Keratinocyte (primary cell): ENCODE measurements around the gene KIF14. TPM values are rescaled to one million over a fixed set of nuclear protein-coding genes. Genes with fewer than 3 reads are reported as not detected.
A peak's percentile ranks its signal among the peaks of the same experiment; 100 is the strongest.

Source experiments
- DNase-seq: peaks from one replicate; pipeline ENCODE4 v3.0.0-alpha.2; 2011; ENCODE audit warnings: low read depth, missing footprints, low spot score
- FAIRE-seq: peaks from 2 replicates; lab custom pipeline; 2011; peaks lifted over from hg19 to GRCh38; lab: Jason Lieb, UNC
- H2AFZ ChIP-seq: 2 replicates; pipeline ENCODE4 v1.6.0; 2012; ENCODE audit warnings: low read length, control low read depth, inconsistent platforms; ENCODE audit not compliant: control insufficient read depth
- H3K27ac ChIP-seq: 2 replicates; pipeline ENCODE4 v1.5.1; 2011; ENCODE audit warnings: low read length; ENCODE audit not compliant: control insufficient read depth, insufficient read depth
- H3K27me3 ChIP-seq: 3 replicates; pipeline ENCODE4 v1.6.0; 2011; ENCODE audit warnings: low read length; ENCODE audit not compliant: control insufficient read depth, insufficient read depth; ENCODE audit errors: extremely low read depth
- H3K36me3 ChIP-seq, 2 experiments: 2 replicates in 1 of 2; 3 replicates in 1 of 2; pipeline ENCODE4 v1.5.1; 2011; ENCODE audit warnings: low read length in 2 of 2, mild to moderate bottlenecking in 1 of 2; ENCODE audit not compliant: control insufficient read depth in 2 of 2, insufficient read depth in 2 of 2; ENCODE audit errors: extremely low read depth in 1 of 2
- H3K4me1 ChIP-seq: 3 replicates; pipeline ENCODE4 v1.5.1; 2011; ENCODE audit warnings: low read length; ENCODE audit not compliant: control insufficient read depth, insufficient read depth; ENCODE audit errors: extremely low read depth
- H3K4me2 ChIP-seq: 3 replicates; pipeline ENCODE4 v1.6.0; 2011; ENCODE audit warnings: low read depth, low read length; ENCODE audit not compliant: control insufficient read depth, insufficient read depth; ENCODE audit errors: extremely low read depth
- H3K4me3 ChIP-seq, 3 experiments: fragments of 200-600 bp in 1 of 3; sonication (generic) in 1 of 3; 2 replicates in 2 of 3; 3 replicates in 1 of 3; pipeline ENCODE4 v1.5.1; 2011 to 2016; ENCODE audit warnings: low read length in 3 of 3, mild to moderate bottlenecking in 3 of 3, control low read depth in 2 of 3, inconsistent platforms in 1 of 3, low read depth in 1 of 3, mixed read lengths in 1 of 3, mixed run types in 1 of 3, moderate library complexity in 1 of 3; ENCODE audit not compliant: control insufficient read depth in 2 of 3, insufficient read depth in 2 of 3; ENCODE audit errors: extremely low read depth in 1 of 3
- H3K79me2 ChIP-seq: 2 replicates; pipeline ENCODE4 v1.6.0; 2012; ENCODE audit warnings: low read length; ENCODE audit not compliant: control insufficient read depth, insufficient read depth
- H3K9ac ChIP-seq: 3 replicates; pipeline ENCODE4 v1.6.0; 2011; ENCODE audit warnings: low read length; ENCODE audit not compliant: control insufficient read depth, insufficient read depth; ENCODE audit errors: extremely low read depth
- H3K9me1 ChIP-seq: 3 replicates; pipeline ENCODE4 v1.6.0; 2011; ENCODE audit warnings: low read length; ENCODE audit not compliant: control insufficient read depth, insufficient read depth; ENCODE audit errors: extremely low read depth
- H3K9me3 ChIP-seq: 2 replicates; pipeline ENCODE4 v1.5.1; 2012; ENCODE audit warnings: low read depth, low read length; ENCODE audit not compliant: control insufficient read depth
- H4K20me1 ChIP-seq: 3 replicates; pipeline ENCODE4 v1.6.0; 2011; ENCODE audit warnings: low read length; ENCODE audit not compliant: control insufficient read depth, insufficient read depth; ENCODE audit errors: extremely low read depth
- CTCF ChIP-seq, 3 experiments: IDR thresholded peaks in 1 of 3; conservative IDR thresholded peaks in 1 of 3; optimal IDR thresholded peaks in 1 of 3; 2 replicates in 2 of 3; 3 replicates in 1 of 3; pipeline versions ENCODE3 to v1.5.1; 2011; ENCODE audit warnings: low read length in 3 of 3, mild to moderate bottlenecking in 3 of 3, moderate library complexity in 2 of 3, control low read depth in 1 of 3, inconsistent platforms in 1 of 3; ENCODE audit not compliant: insufficient read depth in 2 of 3; ENCODE audit errors: extremely low read depth in 1 of 3
- EZH2 ChIP-seq: IDR thresholded peaks from one replicate; pipeline ENCODE4 v1.6.1; 2012; ENCODE audit warnings: inconsistent platforms, mild to moderate bottlenecking, low read length, moderate library complexity
- dilution Hi-C: fragments of 300-500 bp; cut with MboI; formaldehyde crosslinking; loops from one replicate; pipeline ENCODE4 v1.7.0; 2020; ENCODE audit warnings: low sequenced_read_pairs; ENCODE audit not compliant: extremely low pct_ligation_motif_present
- polyA plus RNA-seq, 5 experiments: library from polyadenylated mRNA; depleted of rRNA in 3 of 5; stranded (reverse) in 3 of 5; stranded (forward) in 1 of 5; unstranded in 1 of 5; fragments of >200 nt; gene quantifications; 1 replicate in 1 of 5; 2 replicates in 3 of 5; 3 replicates in 1 of 5; pipeline versions ENCODE4 v1.2.1 to v1.2.3, GENCODE V29; 2011 to 2012; ENCODE audit warnings: missing spikeins in 2 of 5, low read depth in 1 of 5, low replicate concordance in 1 of 5

Gene KIF14
- polyA plus RNA-seq, 1 donor (not counting 4 experiments of a cell fraction or from before 2014, with no cell fraction given): 6.2 TPM

DNA sequence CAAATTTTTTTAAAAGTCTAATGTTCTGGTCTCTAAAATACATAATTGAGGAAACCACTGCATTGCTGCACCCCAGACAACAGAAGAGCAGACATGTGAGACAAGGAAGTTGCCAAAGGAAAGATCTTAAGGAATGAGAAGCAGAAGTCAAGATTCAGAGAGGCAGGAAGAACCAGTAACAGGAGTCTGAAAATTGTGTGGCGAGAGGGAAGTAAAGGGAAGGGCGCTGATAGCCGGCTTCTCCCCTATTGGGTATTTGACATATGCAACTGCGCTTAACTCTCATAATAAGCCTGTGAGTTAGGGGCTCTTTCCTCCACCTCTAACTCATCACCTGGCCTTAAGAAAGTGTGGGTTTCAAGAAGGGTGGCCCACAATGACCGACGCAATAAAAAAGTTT, 21.9 kb upstream of the KIF14 start:
- no peaks in the 10 kb centered on the region for H3K9me1 ChIP-seq
- H3K4me1 ChIP-seq: peaks cover 19% of the 10 kb centered on the region
- H2AFZ ChIP-seq: no peak overlapping the region
- H3K27ac ChIP-seq: no peak overlapping the region
- TF ChIP-seq CTCF (optimal IDR thresholded peaks at IDR 0.05 in 1 of 3, IDR thresholded peaks at IDR 0.05 in 1 of 3, conservative IDR thresholded peaks at IDR 0.05 in 1 of 3; ENCODE audit: extremely low read depth in 1 of 3, insufficient read depth in 2 of 3, low read length in 3 of 3) (no peak), EZH2 (no peak)
- no peak for FAIRE-seq
- no peaks in the 10 kb centered on the region for H4K20me1 ChIP-seq
- H3K79me2 ChIP-seq: no peaks in the 10 kb centered on the region
- H3K9me3 ChIP-seq: no peaks in the 10 kb centered on the region
- H3K27me3 ChIP-seq: no peaks in the 10 kb centered on the region
- dilution Hi-C loops: no loop called here
- H3K4me2 ChIP-seq: no peak overlapping the region
- H3K36me3 ChIP-seq: no peaks in the 10 kb centered on the region
- no peak overlapping the region for H3K4me3 ChIP-seq
- DNase-seq: no peak
- H3K9ac ChIP-seq: no peak overlapping the region

DNA sequence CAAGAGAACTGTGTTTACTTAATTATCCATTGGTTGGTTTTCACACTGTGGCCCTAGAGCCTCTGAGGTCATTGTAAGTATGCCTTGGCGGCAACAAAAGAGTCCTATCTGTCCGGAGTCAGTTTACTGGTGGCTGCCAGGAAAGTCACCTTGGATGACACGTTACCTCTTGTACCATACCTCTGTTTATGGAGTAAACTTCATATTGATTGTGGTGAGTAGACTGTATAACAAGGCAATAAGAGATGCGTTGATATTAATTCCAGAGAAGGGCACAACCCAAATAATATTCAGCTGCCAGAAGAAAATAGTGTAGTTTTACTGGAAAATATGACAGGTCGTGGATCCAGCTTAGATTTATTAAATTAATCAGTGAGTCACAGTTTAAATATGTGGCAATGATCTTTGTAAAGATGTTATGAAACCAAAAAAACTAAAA, 20.4 kb upstream of the KIF14 start:
- DNase-seq (no peak), FAIRE-seq (no peak)
- Histone ChIP-seq H2AFZ (peak overlapping the region; percentile 50), H3K9me1 (no peaks in the 10 kb centered on the region), H3K27me3 (no peaks in the 10 kb centered on the region), H3K4me3 (no peak overlapping the region), H3K36me3 (no peaks in the 10 kb centered on the region), H3K79me2 (no peaks in the 10 kb centered on the region), H3K27ac (peak overlapping the region; percentile 85), H3K4me2 (peak overlapping the region; percentile 58), H3K9ac (peak overlapping the region; percentile 38), H3K4me1 (peaks cover 19% of the 10 kb centered on the region), H4K20me1 (no peaks in the 10 kb centered on the region), H3K9me3 (no peaks in the 10 kb centered on the region)
- TF ChIP-seq EZH2: no peak
- dilution Hi-C loops: no loop called here

DNA sequence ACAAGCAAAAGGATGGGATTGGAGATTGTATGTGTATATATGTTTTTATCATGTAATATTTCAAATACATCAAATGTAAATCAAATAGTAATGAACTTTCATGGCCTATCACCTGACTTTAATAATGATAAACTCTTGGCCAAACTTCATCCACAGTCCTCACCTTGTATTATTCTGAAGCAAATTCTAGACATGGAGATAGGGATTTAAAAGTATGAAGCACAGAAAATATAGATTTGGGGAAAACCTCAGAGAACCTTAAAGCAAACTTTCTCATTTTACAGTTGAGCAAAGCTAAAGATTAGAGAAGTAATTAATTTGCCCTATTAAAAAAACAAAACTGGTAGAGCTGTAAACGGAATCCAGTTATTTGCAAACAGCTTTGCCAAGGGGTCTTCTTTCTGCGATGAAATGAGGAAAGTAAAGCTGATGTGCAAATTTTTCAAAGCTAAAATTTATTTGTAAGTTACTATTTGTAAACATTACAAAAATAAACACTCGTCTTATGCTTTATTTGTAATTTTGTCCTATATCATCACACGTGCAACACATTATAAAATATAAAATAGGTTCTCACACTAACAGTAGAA, 19.9 kb upstream of the KIF14 start:
- TF ChIP-seq CTCF (optimal IDR thresholded peaks at IDR 0.05 in 1 of 3, IDR thresholded peaks at IDR 0.05 in 1 of 3, conservative IDR thresholded peaks at IDR 0.05 in 1 of 3; ENCODE audit: extremely low read depth in 1 of 3, insufficient read depth in 2 of 3, low read length in 3 of 3): no peak
- no peak for TF ChIP-seq EZH2
- H3K9me1 ChIP-seq: no peaks in the 10 kb centered on the region
- H3K4me1 ChIP-seq: peaks cover 19% of the 10 kb centered on the region
- peak overlapping the region in 1 of 3 experiments; percentile 2 for H3K4me3 ChIP-seq
- H3K27me3 ChIP-seq: no peaks in the 10 kb centered on the region
- H3K79me2 ChIP-seq: no peaks in the 10 kb centered on the region
- H3K36me3 ChIP-seq: no peaks in the 10 kb centered on the region
- H3K9ac ChIP-seq: peak overlapping the region; percentile 51
- H3K9me3 ChIP-seq: no peaks in the 10 kb centered on the region
- FAIRE-seq (no peak), DNase-seq (no peak)
- peak overlapping the region; percentile 58 for H3K4me2 ChIP-seq
- peak overlapping the region; percentile 85 for H3K27ac ChIP-seq
- peak overlapping the region; percentile 48 for H2AFZ ChIP-seq
- no peaks in the 10 kb centered on the region for H4K20me1 ChIP-seq
- dilution Hi-C loops: no loop called here
